NCI-H345 treated with DMSO at 0.1 percent for 48 hours (cell line): ENCODE measurements around the gene ARHGAP35.
"Not testable (repeated sequence)": the region's sequence is repeated elsewhere in the genome, so short reads cannot be mapped to it uniquely, and the experiment has no call there.

Experiments
- DNase-seq: peaks from one replicate; lab custom pipeline; 2025; ENCODE audit not compliant: unreplicated experiment; lab: John Stamatoyannopoulos, UW

Gene ARHGAP35

DNA sequence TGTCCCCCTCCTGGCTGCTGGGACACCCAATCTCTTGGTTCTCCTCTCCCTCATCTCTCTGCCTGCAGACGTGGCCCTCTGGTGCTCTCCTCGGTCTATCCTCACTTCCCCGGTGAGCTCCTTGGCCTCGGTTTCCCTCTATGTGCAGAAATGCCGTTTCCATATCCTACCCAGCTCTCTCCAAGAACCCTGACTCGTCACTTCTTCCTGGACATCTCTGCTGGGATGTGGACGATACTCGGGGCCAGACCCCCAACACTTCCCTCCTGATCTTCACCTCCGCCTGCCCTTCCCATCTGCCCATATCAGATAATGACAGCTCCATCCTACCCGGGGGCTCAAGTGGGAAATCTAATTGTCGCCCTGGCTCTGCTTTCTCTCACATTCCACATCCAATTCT, 18.0 kb upstream of the ARHGAP35 start:
- DNase-seq, result no peak

- no peak for DNase-seq
Observed at GRCh38 chr19:46844067-46844489, 16.7 kb upstream of the ARHGAP35 start.

DNA sequence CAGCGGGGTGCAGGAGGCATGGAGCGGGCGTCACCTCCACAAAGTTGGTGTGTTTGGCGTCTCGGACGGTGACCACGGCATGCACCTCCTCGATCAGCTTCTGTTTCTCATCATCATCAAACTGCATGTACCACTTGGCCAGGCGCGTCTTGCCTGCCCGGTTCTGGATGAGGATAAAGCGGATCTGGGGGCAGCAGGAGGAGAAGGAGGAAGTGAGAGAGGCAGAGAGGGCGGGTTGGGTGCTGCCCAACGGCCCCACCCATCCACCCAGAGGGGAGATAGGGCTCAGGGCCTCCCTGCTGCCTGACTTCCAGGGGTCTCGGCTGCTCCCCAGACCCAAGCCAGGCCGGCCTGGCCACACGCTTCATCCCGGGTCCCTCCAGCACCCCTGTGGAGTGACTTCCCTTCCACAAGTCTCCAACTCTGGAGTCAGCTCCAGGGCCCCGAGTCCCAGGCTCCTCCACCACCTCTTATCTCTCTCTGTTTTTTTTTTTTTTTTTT, 14.8 kb upstream of the ARHGAP35 start:
- DNase-seq, result no peak

- DNase-seq, result no peak
Observed at GRCh38 chr19:46847528-46847927, 13.3 kb upstream of the ARHGAP35 start.

GRCh38 chr19:46848389-46848788, 12.4 kb upstream of the ARHGAP35 start:
- DNase-seq, result no peak

GRCh38 chr19:46849610-46850009, 11.2 kb upstream of the ARHGAP35 start:
- no peak for DNase-seq

- peak; percentile 91 for DNase-seq
Observed at GRCh38 chr19:46850228-46851203, 10.3 kb upstream of the ARHGAP35 start, which contains the start of gene AP2S1. AP2S1 (minus strand) TSS chr19:46850846; CDS start chr19:46850766, 80 bp downstream.

DNA sequence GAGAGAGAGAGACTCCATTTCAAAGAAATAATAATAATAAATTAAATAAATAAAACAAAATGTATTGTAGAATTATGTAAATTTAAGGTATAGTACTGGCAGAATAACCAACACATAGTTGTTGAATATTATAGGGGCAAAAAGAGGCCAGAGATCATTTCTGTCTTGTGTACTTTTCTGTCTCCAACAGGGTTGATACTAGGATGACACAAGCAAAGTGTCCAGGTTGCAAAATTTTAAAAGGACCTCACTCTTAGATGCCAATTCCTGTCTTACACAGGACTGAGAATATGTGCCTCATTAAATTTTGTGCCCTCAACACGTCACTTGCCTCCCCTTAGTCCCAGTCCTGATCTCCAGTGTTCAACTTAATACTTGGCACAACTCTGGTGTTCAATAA, 8.0 kb upstream of the ARHGAP35 start:
- no peak for DNase-seq

GRCh38 chr19:46854698-46855097, 6.1 kb upstream of the ARHGAP35 start:
- not testable (repeated sequence) for DNase-seq

- peak; percentile 82 for DNase-seq
Observed at GRCh38 chr19:46856062-46857022, 4.5 kb upstream of the ARHGAP35 start.

GRCh38 chr19:46859637-46860124, 1.1 kb upstream of the ARHGAP35 start:
- DNase-seq, result peak; percentile 74

DNA sequence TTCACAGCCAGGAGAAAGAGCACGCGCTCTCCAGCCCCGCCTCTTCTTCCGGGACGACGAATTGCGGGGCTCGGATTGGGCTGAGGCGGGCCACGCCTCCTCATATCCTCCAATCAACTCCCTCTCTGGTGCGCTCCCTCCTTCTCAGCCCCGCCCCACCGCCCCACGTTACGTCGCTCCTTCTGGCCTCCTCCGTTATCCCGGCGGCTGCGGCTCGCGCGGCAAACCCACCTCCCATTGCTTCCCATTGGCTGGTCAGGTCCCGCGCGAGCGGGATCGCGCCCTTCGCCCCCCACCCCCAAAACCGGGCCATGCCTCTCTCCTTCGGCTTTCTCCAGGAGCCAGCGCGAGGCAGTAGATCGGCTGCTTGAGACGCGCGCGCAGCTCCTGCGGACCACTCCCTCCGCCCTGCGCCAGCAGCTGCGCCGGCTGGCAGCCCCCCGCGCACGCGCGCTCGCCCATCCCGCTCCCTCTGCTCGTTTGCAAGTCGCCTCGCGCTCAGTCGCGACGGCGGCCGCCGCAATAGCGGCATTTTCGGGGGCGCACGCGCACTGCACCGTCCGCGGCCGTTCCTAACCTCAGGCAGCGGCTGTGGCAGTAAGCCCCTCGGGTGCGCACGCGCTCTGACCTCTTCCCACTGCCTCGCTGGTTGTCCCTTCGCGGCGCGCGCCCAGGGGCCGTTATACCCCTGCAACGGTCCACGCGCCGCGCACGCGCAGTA, 512 bp upstream of the ARHGAP35 start:
- DNase-seq, result peak; percentile 93

DNA sequence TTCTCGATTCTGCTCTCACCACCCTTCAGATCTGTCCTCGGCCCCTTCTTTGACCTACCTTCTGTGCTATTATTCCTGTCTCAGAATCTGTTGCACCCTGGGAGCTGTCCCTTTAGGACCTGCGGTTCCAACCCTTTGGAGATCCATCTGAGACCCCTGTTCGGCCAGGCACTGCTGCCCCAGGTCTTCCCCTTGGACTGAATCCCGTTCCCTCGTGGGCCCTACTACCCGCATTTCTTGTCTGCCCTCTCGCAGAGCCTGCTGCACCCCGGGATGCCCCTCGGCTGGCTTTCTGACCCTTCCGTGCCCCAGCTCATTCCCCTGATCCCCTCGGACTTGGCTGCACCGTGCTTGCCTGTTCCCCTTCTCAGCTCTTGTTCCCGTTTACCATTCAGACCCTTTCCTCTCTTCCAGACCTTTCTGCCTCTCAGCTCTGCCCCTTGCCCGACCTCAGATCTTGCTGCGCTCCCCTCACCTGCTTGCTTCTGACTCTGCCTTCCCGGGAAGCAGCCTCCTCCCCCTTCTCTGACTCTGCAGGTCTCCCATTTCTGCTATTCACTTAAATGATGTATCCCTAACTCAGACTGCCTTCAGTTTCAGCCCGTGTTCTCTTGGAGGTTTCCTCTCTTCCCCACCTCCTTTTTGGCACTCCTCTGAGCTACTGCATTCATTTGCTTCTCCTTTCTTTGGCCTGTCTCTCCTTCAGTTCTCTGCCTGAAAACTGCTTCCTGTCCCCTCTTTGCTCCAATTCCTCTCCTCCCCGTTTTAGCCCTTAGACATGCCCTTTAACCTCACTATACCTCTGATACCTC, 1.1 kb downstream of the ARHGAP35 start:
- DNase-seq, result no peak

DNA sequence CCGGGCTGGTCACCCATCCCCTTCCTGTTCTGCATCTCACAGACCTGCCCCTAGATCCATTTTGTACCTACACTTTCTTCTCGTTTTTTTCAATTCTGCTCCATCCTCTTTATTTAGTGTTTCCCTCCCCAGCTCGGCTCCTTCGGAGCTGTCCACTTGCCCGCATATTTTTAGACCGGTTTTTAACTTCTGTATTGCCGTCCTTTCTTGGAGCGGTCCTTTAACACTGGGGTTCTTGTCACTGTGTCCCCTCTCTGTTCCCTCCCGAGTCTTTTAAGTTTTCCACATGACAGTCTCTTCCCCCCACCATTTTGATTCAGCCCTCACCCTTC, 1.7 kb downstream of the ARHGAP35 start:
- no peak for DNase-seq

- no peak for DNase-seq
Observed at GRCh38 chr19:46862974-46863632, 2.3 kb downstream of the ARHGAP35 start.

- DNase-seq, result no peak
Observed at GRCh38 chr19:46863818-46864629, 3.2 kb downstream of the ARHGAP35 start.

DNA sequence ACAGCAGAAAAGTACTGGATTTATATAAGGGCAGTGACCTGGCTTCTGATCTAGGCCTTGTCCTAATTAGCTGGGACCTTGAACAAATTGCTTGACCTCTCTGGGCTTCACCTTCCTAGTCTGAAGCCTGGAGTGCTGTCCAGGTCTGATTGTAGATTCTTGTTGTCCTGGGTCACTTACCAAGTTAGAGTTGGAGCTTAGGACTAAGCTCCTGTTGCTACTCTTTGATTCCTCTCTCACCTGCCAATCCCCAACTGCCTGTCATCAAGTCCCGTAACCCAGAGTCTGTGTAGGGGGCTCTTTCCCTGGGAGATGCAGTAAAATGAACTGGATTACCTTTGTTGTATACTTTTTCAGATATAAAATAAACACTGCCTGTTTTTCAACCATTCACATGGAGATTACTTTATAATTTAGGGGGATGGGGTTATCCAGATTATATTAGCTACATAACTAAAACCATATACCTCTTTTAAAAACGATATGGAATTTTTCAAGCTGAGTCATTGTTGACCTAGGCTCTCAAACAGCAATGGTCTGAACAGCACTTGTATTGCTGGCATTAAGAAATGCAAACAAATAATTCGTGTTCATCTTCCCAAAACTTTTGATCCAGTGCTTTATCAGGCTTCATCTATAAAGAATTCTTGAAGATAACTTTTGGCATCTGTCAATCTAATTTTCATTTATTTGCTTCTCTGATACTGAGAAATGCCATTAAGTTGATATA, 5.8 kb downstream of the ARHGAP35 start:
- DNase-seq, result no peak

GRCh38 chr19:46867170-46867569, 6.4 kb downstream of the ARHGAP35 start:
- no peak for DNase-seq
